NCI-H82 treated with DMSO at 0.1 percent for 48 hours (cell line): Measurements from ENCODE around the gene ADORA1.

Source experiments
- DNase-seq: peaks from one replicate; lab custom pipeline; 2025; ENCODE audit not compliant: unreplicated experiment; lab: John Stamatoyannopoulos, UW

The ADORA1 gene

DNA sequence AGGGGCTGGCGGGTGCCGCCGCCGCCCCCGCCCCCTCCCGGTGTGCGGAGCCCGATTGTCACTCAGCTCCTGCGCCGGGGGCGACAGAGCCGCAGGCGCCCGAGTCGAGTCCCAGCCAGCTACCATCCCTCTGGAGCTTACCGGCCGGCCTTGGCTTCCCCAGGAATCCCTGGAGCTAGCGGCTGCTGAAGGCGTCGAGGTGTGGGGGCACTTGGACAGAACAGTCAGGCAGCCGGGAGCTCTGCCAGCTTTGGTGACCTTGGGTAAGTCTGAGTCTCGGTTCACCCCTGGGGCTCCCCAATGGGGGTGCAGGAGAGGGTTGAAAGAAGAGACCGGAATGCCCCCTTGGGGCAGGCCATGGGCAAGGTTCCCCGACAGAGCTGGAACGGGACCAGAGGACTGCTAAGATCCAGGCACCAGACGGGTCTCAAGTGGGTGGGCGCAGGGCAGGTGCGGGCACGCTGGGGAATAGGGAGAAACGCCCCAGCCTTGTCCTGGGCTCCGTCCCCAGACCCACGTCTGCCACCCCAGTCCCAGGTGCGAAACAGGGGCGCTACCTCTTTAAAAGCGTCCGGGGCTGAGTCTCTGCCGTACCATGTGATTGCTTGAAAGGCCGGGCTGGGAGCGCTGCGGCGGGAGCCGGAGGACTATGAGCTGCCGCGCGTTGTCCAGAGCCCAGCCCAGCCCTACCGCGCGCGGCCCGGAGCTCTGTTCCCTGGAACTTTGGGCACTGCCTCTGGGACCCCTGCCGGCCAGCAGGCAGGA, at the start of gene ADORA1:
Gene ADORA1 (plus strand): TSS at position 61 of the 765 bp plus-strand sequence. CDS start 1,116 bp downstream, outside the sequence.
- DNase-seq, result peak; percentile 24

GRCh38 chr1:203077956-203078355, 49.6 kb upstream of the ADORA1 start:
- DNase-seq, result no peak

DNA sequence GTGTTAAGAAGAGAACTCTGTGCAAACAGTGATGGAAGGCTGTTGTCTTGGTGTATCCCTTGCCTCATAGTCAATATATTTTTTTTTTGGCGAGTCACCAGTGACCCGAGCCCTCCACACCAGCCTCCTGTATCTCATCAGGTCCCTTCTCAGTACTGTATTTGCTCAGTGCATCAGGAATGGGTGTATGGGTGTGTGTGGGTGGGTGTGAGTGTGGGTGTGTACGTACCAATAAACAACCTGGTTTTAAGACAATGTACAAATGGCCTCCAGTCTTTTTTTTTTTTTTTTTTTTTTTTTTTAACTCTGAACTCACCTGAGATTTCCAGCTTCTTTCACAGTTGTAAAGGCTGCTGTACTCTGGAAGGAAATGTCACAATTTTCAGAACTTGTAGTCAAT, 49.0 kb upstream of the ADORA1 start:
- no peak for DNase-seq

DNA sequence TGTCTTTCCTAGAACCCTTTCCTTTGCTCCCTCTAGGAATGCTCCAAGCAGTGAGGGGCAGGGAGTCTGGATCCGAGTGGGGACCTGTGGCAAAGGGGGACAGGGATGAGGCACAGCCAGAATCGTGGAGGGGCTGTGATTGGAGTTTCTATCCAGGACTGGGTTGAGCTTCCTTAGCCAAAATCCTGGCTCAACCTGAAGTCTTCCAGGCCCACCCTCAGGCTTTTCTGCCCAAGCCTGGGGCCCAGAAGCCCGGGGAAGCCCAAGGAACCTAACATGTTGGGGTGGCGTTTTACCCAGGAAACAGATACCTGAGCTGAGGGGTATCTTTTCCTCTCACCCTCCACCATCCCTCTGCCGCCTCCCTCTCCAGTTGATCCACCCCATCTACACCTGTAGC, 47.1 kb upstream of the ADORA1 start:
- DNase-seq, result no peak

DNA sequence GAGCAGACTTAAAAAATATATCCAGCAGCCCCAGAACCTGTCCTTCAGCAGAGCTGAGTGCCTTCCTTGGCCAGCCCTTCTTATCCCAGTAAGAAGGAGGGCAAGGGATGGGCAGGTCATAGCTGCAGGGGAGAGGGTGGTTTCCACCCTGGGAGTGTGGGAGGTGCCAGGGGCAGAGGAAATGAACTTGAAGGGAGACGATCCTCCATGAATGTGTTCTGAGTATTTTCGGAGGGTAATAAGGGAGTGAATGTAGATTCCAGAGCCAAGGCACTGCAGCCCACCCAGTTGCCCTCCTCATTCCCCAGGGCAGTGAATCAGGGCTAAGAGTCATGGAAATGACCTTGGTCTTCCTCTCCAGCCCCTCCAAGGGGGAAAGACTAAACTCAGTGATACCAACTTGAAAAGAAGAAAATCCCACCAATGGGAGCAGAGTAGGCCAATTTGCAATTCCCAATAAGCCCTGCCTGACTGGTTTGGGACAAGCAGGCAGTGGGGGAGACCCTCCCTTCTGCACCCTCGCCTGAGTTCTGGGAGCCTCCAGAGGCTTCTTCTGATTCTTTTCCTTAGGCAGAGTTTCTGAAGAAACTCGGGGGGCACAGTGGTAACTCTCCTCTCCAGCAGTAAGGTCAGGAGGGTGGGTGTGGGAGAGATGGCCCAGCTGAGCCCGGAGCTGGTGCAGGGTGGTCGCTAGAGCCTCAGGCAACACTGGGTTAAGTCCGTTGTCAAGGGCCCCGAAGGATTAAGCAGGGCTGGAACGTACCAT, 45.9 kb upstream of the ADORA1 start:
- no peak for DNase-seq

- no peak for DNase-seq
These were observed 45.4 kb upstream of the ADORA1 start for GRCh38 chr1:203082231-203082505.

- no peak for DNase-seq
These were observed 44.7 kb upstream of the ADORA1 start for GRCh38 chr1:203082571-203083462.

GRCh38 chr1:203083463-203083921, 44.0 kb upstream of the ADORA1 start:
- DNase-seq, result no peak

DNA sequence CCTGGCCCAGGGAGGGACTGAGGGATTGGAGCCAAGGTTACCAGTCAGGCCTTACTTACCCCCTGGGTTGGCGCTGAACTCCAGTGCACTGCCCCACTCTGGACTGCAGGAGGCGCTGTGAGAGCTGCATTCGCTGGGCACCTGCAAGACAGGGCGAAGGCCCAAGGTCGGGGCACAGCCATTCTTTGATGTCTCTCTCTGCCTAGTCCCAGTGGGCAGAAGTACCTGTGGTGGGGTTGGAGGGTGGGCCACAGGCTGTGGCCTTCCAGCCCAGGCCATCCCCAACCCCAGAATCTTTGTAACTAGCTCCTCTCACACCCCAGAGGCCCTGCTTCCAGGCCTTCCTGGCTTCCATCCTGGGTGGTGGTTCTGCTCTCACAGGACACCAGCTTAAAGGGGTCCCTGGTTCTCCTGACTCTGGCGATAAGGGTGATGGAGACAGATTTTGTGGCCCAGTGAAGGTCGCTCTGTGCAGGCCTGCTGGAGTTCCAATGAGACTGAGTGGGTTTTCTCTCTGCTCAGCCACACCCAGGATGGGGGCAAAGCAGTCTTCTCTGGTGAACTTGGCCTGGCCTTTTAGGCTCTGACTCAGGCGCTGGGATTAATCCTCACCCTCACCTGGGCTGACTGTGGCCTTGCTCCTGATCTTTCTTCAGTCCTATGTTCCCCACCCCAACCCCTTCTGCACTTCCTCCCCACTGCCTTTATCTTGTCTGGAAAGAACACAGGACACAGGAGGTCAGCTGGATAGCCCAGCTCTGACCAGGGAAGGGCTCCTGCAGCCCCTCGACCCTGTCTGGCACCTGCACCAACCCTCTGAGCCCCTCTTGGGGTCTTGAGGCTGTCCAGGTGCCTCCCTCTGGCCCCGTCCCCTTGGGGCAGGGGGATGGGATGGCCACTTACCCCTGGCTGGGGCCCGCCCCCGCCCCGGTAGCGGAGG, 42.7 kb upstream of the ADORA1 start:
- no peak for DNase-seq

DNA sequence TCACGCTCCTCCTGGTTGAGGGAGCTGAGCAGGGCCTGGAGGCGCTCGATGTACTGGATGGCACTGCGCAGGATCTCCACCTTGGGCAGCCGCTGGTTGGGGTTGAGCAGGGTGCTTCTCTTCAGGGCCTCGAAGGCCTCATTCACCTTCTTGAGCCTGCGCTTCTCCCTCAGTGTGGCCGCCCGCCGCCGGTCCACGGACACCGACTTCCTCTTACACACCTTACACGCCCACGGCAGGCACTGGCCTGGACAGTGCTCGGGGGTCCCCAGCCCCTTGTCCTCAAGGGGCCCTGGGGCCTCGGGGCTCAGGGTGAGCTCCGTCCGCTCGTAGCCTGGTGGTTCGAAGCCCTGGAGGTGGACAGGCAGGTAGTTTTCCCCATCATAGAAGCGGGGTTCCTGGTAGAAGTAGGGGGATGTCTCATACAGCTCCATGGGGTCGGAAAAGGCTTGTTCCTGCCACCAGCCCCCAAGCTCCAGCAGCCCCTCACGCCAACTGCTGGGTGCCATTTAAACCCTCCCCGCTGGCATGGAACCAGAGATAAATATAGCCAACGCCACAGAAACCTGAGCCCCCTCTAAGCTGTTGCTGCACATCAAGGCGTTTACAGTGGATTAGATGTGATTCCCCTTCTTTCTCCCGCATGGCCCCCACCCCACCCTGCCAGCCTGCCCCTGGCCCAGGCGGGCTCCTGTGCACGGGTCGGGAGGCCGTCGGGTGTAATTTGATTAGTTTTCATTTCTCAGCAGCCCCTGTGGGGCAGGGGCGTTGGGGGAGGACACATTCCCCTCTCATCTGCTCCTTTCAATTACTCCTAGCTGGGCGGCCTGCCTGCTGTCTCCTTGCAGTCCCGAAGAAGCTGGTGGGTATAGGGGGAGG, 41.8 kb upstream of the ADORA1 start, which contains the start of gene MYOG:
Gene MYOG (minus strand): TSS at position 485 of the 879 bp plus-strand sequence. CDS start 51 bp downstream, at position 434.
- DNase-seq, result peak; percentile 98

- DNase-seq, result no peak
These were observed 40.3 kb upstream of the ADORA1 start for GRCh38 chr1:203086992-203087763.

DNA sequence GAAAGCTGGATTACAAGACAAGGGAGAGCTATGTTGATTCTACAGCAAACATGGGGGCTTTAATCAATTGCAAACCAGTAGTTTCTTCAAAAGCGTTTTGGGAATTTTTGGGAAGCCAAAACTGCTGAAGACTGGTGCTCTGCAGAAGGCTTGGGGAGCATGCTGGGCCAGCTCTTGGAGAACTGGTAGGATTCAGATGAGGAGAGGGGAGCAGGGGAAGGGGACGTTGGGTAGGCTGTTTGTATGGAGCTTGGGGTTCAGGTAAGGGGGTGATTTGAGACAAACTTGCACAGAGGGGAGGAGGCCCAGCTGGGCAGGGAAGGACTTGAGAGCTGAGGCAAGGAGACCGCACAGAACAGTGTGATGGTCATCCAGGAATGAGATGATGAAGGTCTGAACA, 39.1 kb upstream of the ADORA1 start:
- no peak for DNase-seq

- DNase-seq, result no peak
These were observed 38.4 kb upstream of the ADORA1 start for GRCh38 chr1:203089001-203089650.

- peak; percentile 71 for DNase-seq
These were observed 37.9 kb upstream of the ADORA1 start for GRCh38 chr1:203089651-203090045.

GRCh38 chr1:203090421-203091198, 36.9 kb upstream of the ADORA1 start:
- no peak for DNase-seq

DNA sequence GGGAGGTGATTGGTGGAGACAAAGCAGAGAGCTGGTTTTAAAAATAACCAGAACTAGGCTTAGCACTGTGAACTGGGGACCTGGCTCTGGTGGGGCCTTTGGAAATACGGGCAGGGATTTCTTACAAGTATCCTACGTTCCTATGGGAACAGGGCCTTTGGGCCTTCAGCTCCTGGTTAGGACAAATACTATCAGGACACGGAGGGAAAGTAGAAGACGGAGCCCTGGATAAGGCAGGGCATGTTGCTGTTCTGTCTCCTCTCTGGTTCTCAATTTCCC, 36.4 kb upstream of the ADORA1 start:
- no peak for DNase-seq

- no peak for DNase-seq
These were observed 35.7 kb upstream of the ADORA1 start for GRCh38 chr1:203091761-203092330.
